ENCODE results near the gene ARSG.

Gene ARSG

GRCh38 chr17:68433211-68433610 lies 141.9 kb downstream of the ARSG start:
- no peak for DNase-seq

GRCh38 chr17:68433911-68434508 lies 142.7 kb downstream of the ARSG start:
- DNase-seq, result no peak

GRCh38 chr17:68435361-68435760 lies 144.1 kb downstream of the ARSG start:
- no peak for DNase-seq

GRCh38 chr17:68435876-68436842 lies 144.9 kb downstream of the ARSG start:
- DNase-seq, result peak; percentile 89 to 90

GRCh38 chr17:68437979-68438822 lies 146.9 kb downstream of the ARSG start:
- DNase-seq, result peak; percentile 34 to 53

GRCh38 chr17:68439656-68440290 lies 148.5 kb downstream of the ARSG start:
- no peak for DNase-seq

- DNase-seq, result no peak
Measured at GRCh38 chr17:68440526-68440925, 149.2 kb downstream of the ARSG start.

- DNase-seq, result no peak
Measured at GRCh38 chr17:68441070-68441770, 149.9 kb downstream of the ARSG start.

GRCh38 chr17:68443972-68444464 lies 152.7 kb downstream of the ARSG start:
- no peak for DNase-seq

- DNase-seq, result no peak
Measured at GRCh38 chr17:68445671-68446070, 154.4 kb downstream of the ARSG start.

GRCh38 chr17:68446626-68447041 lies 155.3 kb downstream of the ARSG start:
- DNase-seq, result no peak

GRCh38 chr17:68449021-68449739 lies 157.9 kb downstream of the ARSG start:
- no peak for DNase-seq

GRCh38 chr17:68450391-68450790 lies 159.1 kb downstream of the ARSG start:
- no peak for DNase-seq

GRCh38 chr17:68450801-68451200 lies 159.5 kb downstream of the ARSG start:
- no peak for DNase-seq

GRCh38 chr17:68451670-68452354 lies 160.5 kb downstream of the ARSG start:
- DNase-seq, result no peak

GRCh38 chr17:68452724-68453290 lies 161.5 kb downstream of the ARSG start:
- no peak for DNase-seq

- DNase-seq, result no peak
Measured at GRCh38 chr17:68453991-68454665, 162.8 kb downstream of the ARSG start.

GRCh38 chr17:68455901-68456338 lies 164.6 kb downstream of the ARSG start:
- no peak for DNase-seq
